HG03045 (cell line): ENCODE data around the gene ARHGDIA.

Experiments used
- ATAC-seq: cut with Tn5 transposase; IDR thresholded peaks from one replicate; pipeline ENCODE4 v1.9.1; 2021; ENCODE audit warnings: mild to moderate bottlenecking, moderate library complexity; ENCODE audit not compliant: unreplicated experiment

Gene ARHGDIA

DNA sequence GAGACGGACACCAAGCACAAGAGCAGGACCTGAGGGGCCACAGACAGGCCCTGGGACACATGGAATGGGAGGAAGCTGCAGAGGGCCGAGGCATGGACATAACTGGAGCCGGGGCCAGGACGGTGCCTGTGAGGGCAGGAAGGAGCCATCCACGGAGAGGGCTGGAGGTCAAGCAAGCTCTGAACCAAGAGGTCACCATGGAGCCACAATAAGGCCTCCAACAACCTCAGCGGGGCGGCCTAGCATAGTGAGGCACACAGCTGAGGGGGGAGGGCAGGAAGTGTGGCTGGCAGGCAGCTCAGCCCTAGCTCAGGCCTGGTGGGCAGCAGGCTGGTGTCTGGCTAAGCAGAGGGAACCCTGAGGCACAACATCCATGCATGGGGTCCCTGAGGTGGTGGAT is 42.5 kb downstream of the ARHGDIA start:
- no peak for ATAC-seq

DNA sequence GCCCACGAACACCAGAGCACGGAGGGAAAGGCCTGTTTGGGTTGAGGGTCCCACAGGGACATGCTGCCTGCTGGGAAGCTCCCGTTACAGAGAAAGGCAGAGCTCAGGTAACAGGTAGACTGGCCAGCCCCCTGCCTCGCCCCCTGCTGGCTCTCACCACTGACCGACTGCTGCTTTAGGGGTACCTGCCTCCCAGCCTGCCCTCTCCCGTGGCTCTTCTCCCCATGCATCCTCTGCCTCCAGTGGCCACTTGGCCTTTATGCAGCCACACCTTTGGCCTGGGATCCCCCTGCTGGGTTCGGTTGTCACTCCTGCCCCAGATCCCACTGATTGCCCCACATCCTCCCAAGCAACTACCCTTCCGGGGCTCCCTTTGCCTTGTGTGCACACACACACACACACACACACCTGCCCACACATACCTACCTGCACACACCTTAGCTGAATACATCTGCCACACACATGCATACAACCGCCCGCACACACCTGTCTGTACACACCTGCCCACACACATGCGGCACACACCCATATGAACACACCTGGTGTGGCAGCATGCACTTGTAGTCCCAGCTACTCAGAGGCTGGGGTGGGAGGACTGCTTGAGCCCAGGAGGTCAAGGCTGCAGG is 45.2 kb downstream of the ARHGDIA start:
- ATAC-seq: no peak

- no peak for ATAC-seq
These were observed 46.5 kb downstream of the ARHGDIA start for GRCh38 chr17:81824595-81824994.

DNA sequence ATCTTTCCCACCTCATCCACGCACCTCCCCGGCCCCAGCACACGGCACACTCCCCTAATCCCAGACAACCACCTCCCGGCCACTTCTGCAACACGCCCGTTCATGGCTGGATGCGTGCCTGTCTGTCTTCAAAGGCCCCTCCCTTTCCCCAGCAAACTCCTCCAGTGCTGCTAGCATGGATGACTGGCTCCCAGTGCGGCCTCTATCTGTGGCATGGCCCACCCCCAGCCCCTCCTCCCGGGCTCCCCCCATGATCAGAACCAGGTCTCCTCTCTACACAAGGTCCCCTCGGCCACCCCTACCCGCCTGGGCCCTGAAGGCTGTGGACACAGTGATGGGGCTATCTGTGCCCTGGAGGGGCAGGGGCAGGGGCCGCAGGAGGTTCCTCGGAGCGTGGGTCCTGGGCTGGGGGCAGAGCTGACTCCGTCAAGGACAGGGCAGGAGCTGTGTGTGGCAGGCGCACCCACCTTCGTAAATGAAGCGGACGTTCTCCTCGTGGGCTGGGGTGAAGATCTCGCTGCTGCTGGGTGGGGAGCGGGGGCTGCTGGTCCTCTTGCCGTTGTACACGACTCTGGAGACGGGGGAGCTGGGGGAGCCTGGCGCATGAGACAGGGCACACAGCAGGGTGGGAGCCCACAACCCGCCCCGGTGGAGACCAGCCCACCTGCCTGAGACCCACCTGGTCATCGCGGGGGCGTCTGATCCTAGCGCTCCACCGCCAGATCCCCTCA is 47.2 kb downstream of the ARHGDIA start:
- no peak for ATAC-seq

GRCh38 chr17:81822996-81823819 is 47.9 kb downstream of the ARHGDIA start:
- no peak for ATAC-seq

GRCh38 chr17:81822312-81822637 is 48.9 kb downstream of the ARHGDIA start:
- ATAC-seq: no peak

DNA sequence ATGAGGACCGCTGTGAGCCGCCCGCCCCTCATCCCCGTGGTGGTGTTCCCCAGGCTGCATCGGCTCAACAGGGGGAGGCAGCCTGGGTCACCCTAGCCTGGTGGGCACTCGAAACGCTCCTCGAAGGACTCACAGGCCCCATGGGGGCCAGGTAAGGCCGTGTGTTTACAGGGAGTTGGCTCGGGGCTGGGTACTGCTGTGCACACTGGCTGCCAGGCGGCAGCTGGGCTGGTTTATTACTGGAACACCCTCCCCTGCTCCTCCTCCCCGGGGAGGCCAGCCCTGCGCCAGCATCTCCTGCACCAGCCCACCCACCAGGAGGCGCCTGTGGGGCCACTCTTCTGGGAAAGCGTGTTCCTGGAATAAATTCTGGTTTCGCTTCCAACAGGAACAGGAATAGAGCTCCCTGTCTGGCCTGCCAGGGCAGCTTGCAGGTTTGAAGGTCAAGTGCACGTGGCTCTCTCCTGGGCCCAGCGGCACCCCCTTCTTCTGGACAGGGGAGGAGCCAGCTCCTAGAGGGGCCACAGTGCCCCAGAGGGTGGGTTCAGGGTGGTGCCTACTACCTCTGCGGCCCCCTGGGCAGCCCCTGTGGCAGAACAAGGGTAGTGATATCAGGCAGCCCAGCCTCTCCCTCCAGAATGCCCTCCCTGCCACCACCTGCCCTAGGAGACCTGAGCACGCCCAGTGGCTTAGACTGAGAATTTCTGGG is 49.4 kb downstream of the ARHGDIA start:
- ATAC-seq: no peak

- ATAC-seq: no peak
These were observed 50.0 kb downstream of the ARHGDIA start for GRCh38 chr17:81821147-81821546.

- no peak for ATAC-seq
These were observed 51.4 kb downstream of the ARHGDIA start for GRCh38 chr17:81819708-81820107.

GRCh38 chr17:81817758-81818147 is 53.4 kb downstream of the ARHGDIA start:
- ATAC-seq: no peak
